LNCaP clone FGC (cell line): ENCODE data around the gene DNMT3A.

ENCODE experiments used
- DNase-seq: peaks from one replicate; pipeline ENCODE4 v3.0.0-alpha.2; 2011; ENCODE audit warnings: low read depth
- H3K4me3 ChIP-seq: 2 replicates; pipeline ENCODE4 v1.5.1; 2011; ENCODE audit warnings: mild to moderate bottlenecking, low read depth, low read length, control low read depth
- CTCF ChIP-seq: IDR thresholded peaks from 2 replicates; pipeline ENCODE4 v1.5.1; 2012; ENCODE audit warnings: mild to moderate bottlenecking; ENCODE audit not compliant: control insufficient read depth, insufficient read depth; ENCODE audit errors: extremely low read depth

DNMT3A gene

GRCh38 chr2:25349397-25349796 lies 7.7 kb upstream of the DNMT3A start:
- no peak for DNase-seq
- H3K4me3 ChIP-seq = no peak overlapping the region
- no peak for TF ChIP-seq CTCF

- TF ChIP-seq CTCF = no peak
- H3K4me3 ChIP-seq = no peak overlapping the region
- no peak for DNase-seq
Measured at GRCh38 chr2:25347846-25348245, 6.1 kb upstream of the DNMT3A start.

- TF ChIP-seq CTCF = no peak
- no peak for DNase-seq
- no peak overlapping the region for H3K4me3 ChIP-seq
Measured at GRCh38 chr2:25347205-25347815, 5.6 kb upstream of the DNMT3A start.

- no peak for DNase-seq
- H3K4me3 ChIP-seq = no peak overlapping the region
- TF ChIP-seq CTCF = no peak
Measured at GRCh38 chr2:25343187-25343825, 1.6 kb upstream of the DNMT3A start.

GRCh38 chr2:25342372-25343186 lies 854 bp upstream of the DNMT3A start:
- H3K4me3 ChIP-seq = peak overlapping the region; percentile 53
- DNase-seq = peak; percentile 19
- peak; percentile 76 for TF ChIP-seq CTCF

- TF ChIP-seq CTCF = no peak
- DNase-seq = no peak
- peak overlapping the region; percentile 49 for H3K4me3 ChIP-seq
Measured at GRCh38 chr2:25341011-25341727, 556 bp downstream of the DNMT3A start.
